Thyroid gland (tissue), 4 donors: Measurements from ENCODE around the gene HTD2.

Experiments used
- CTCF ChIP-seq, 6 experiments: fragments of 200-600 bp in 3 of 6; fragments of 450-650 bp in 3 of 6; sonication (generic) in 3 of 6; IDR thresholded peaks; one replicate each; pipeline ENCODE4 v1.5.1; 2016 to 2019; ENCODE audit warnings: antibody characterized with exemption in 6 of 6, mild to moderate bottlenecking in 2 of 6, inconsistent platforms in 1 of 6, moderate library complexity in 1 of 6
- POLR2A ChIP-seq, 2 donors: fragments of 450-650 bp; IDR thresholded peaks; one replicate each; pipeline ENCODE4 v1.6.1; 2017; ENCODE audit warnings: antibody characterized with exemption in 2 of 2, mild to moderate bottlenecking in 2 of 2, moderate library complexity in 1 of 2

- TF ChIP-seq CTCF (IDR thresholded peaks at IDR 0.05) (no peak), POLR2A (IDR thresholded peaks at IDR 0.05) (no peak)
Measured at GRCh38 chr3:58270485-58270884, 35.8 kb upstream of the HTD2 start.
